Measurements from ENCODE around the gene XRN1.

- no peak for TF ChIP-seq CTCF (optimal IDR thresholded peaks at IDR 0.05 in 1 of 3, IDR thresholded peaks at IDR 0.05 in 1 of 3, conservative IDR thresholded peaks at IDR 0.05 in 1 of 3; ENCODE audit: extremely low read depth in 1 of 3, insufficient read depth in 2 of 3, low read length in 3 of 3)
- no peak for TF ChIP-seq EZH2 (IDR thresholded peaks at IDR 0.05; ENCODE audit: low read length)
Measured at GRCh38 chr3:142460689-142461088, 12.9 kb upstream of the XRN1 start.

Measured in keratinocyte (primary cell).